HEK293 (cell line): ENCODE measurements around the gene TFG.

Experiments
- CTCF ChIA-PET: fragments of 350-600 bp; formaldehyde crosslinking; extraction: SDS; loops from one replicate; lab custom pipeline; 2021; ENCODE audit warnings: antibody characterized with exemption; lab: Yijun Ruan, JAX
- POLR2A ChIA-PET: fragments of 300-600 bp; formaldehyde crosslinking; extraction: SDS; loops from one replicate; lab custom pipeline; 2020; ENCODE audit warnings: antibody characterized with exemption, inconsistent platforms; lab: Yijun Ruan, JAX
- H3K27ac ChIP-seq: fragments of 200-500 bp; sonication (Bioruptor generic); 2 replicates; pipeline ENCODE4 v1.5.1; 2014; ENCODE audit warnings: low read depth, low read length, control low read depth, inconsistent platforms; ENCODE audit errors: extremely low read depth
- H3K36me3 ChIP-seq, 2 experiments: fragments of 200-500 bp in 1 of 2; sonication (Bioruptor generic) in 1 of 2; 1 replicate in 1 of 2; 2 replicates in 1 of 2; pipeline ENCODE4 v1.5.1; 2014 to 2017; ENCODE audit warnings: inconsistent platforms in 2 of 2, low read length in 2 of 2; ENCODE audit not compliant: control insufficient read depth in 2 of 2, insufficient read depth in 1 of 2
- H3K4me1 ChIP-seq: fragments of 200-500 bp; sonication (Bioruptor generic); 2 replicates; pipeline ENCODE4 v1.5.1; 2014; ENCODE audit warnings: mild to moderate bottlenecking, low read length, inconsistent platforms; ENCODE audit not compliant: control insufficient read depth, insufficient read depth
- H3K4me3 ChIP-seq: 2 replicates; pipeline ENCODE4 v1.5.1; 2011; ENCODE audit warnings: low read depth, mild to moderate bottlenecking, control low read depth, low read length, moderate library complexity
- H3K9me3 ChIP-seq: fragments of 200-500 bp; sonication (Bioruptor generic); 2 replicates; pipeline ENCODE4 v1.5.1; 2014; ENCODE audit warnings: low read depth, low read length, inconsistent platforms; ENCODE audit not compliant: control insufficient read depth, insufficient read depth
- FEZF1 ChIP-seq: fragments of 450-650 bp; formaldehyde crosslinking; IDR thresholded peaks from 2 replicates; pipeline ENCODE4 v1.5.1; 2016; ENCODE audit warnings: missing biosample characterization, missing genetic modification characterization
- HOXD13 ChIP-seq: sonication (generic); formaldehyde crosslinking; IDR thresholded peaks from 2 replicates; pipeline ENCODE4 v1.8.0; 2022; ENCODE audit warnings: missing genetic modification reagents, borderline replicate concordance
- WT1 ChIP-seq: fragments of 450-650 bp; formaldehyde crosslinking; IDR thresholded peaks from 2 replicates; pipeline ENCODE4 v1.5.1; 2016; ENCODE audit warnings: missing biosample characterization, missing genetic modification characterization
- ZBTB7A ChIP-seq: fragments of 450-650 bp; formaldehyde crosslinking; IDR thresholded peaks from 2 replicates; pipeline ENCODE4 v1.5.1; 2016; ENCODE audit warnings: low read depth, missing biosample characterization, missing genetic modification characterization
- ZBTB8A ChIP-seq: fragments of 450-650 bp; formaldehyde crosslinking; IDR thresholded peaks from 2 replicates; pipeline ENCODE4 v1.5.1; 2016; ENCODE audit warnings: missing biosample characterization, missing genetic modification characterization
- ZEB2 ChIP-seq: fragments of 450-650 bp; formaldehyde crosslinking; IDR thresholded peaks from 2 replicates; pipeline ENCODE4 v1.5.1; 2016; ENCODE audit warnings: missing biosample characterization, missing genetic modification characterization
- ZFP41 ChIP-seq: fragments of 450-650 bp; formaldehyde crosslinking; IDR thresholded peaks from 2 replicates; pipeline ENCODE4 v1.5.1; 2016; ENCODE audit warnings: missing biosample characterization, missing genetic modification characterization, borderline replicate concordance
- ZNF155 ChIP-seq: fragments of 450-650 bp; formaldehyde crosslinking; IDR thresholded peaks from 2 replicates; pipeline ENCODE4 v1.5.1; 2016; ENCODE audit warnings: missing biosample characterization, missing genetic modification characterization
- ZNF394 ChIP-seq: fragments of 450-650 bp; formaldehyde crosslinking; IDR thresholded peaks from 2 replicates; pipeline ENCODE4 v1.5.1; 2016; ENCODE audit warnings: missing biosample characterization, missing genetic modification characterization, mild to moderate bottlenecking, moderate library complexity, borderline replicate concordance
- ZNF423 ChIP-seq: fragments of 450-650 bp; formaldehyde crosslinking; IDR thresholded peaks from 2 replicates; pipeline ENCODE4 v1.5.1; 2016; ENCODE audit warnings: missing biosample characterization, missing genetic modification characterization
- ZNF473 ChIP-seq: fragments of 450-650 bp; formaldehyde crosslinking; IDR thresholded peaks from 2 replicates; pipeline ENCODE4 v1.5.1; 2017; ENCODE audit warnings: missing biosample characterization, missing genetic modification characterization
- ZNF555 ChIP-seq: fragments of 450-650 bp; formaldehyde crosslinking; conservative IDR thresholded peaks from 2 replicates; pipeline ENCODE4 v1.5.1; 2017; ENCODE audit warnings: missing biosample characterization, mild to moderate bottlenecking, missing genetic modification characterization, inconsistent platforms
- ZNF837 ChIP-seq: fragments of 450-650 bp; formaldehyde crosslinking; IDR thresholded peaks from 2 replicates; pipeline ENCODE4 v1.5.1; 2016; ENCODE audit warnings: missing biosample characterization, missing genetic modification characterization
- TF ChIP-seq, protein P1 (sequence below): fragments of 450-650 bp; formaldehyde crosslinking; IDR thresholded peaks from 2 replicates; pipeline ENCODE4 v1.5.1; 2016; ENCODE audit warnings: missing biosample characterization, missing genetic modification characterization
- TF ChIP-seq, protein P2 (sequence below): fragments of 450-650 bp; formaldehyde crosslinking; IDR thresholded peaks from 2 replicates; pipeline ENCODE4 v1.5.1; 2016; ENCODE audit warnings: missing biosample characterization, missing genetic modification characterization, low read depth
- TF ChIP-seq, protein P3 (sequence below): fragments of 450-650 bp; formaldehyde crosslinking; IDR thresholded peaks from 2 replicates; pipeline ENCODE4 v1.5.0; 2017; ENCODE audit warnings: missing biosample characterization, missing genetic modification characterization, borderline replicate concordance
- TF ChIP-seq, protein P4 (sequence below): fragments of 450-650 bp; formaldehyde crosslinking; IDR thresholded peaks from 2 replicates; pipeline ENCODE4 v1.5.1; 2017; ENCODE audit warnings: missing biosample characterization, missing genetic modification characterization
- TF ChIP-seq, protein P5 (sequence below): fragments of 450-650 bp; formaldehyde crosslinking; IDR thresholded peaks from 2 replicates; pipeline ENCODE4 v1.5.1; 2016; ENCODE audit warnings: missing biosample characterization, missing genetic modification characterization
- TF ChIP-seq, protein P6 (sequence below): IDR thresholded peaks from 2 replicates; pipeline ENCODE4 v1.6.1; 2011; ENCODE audit warnings: mild to moderate bottlenecking, low read depth, low read length, borderline replicate concordance

Gene TFG

DNA sequence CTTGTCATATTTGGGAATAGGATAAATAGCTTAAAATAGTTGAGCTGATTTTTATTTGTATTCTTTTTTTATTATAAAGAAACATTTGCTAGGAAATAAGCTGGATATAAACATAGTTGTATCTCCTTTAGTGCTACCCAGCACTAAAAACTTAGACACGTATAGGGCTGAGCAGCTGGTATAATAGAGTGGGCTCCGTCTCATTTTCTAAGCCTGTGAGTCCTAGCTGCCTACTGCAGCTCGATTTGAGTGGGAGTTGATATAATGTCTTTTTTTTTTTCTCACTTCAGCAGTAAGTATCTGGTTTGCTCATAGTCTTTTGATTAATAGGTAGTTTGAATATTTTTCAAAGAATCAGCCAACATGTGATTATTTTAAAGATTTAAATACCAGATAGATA is 34.2 kb downstream of the TFG start (continued):
- no peak for TF ChIP-seq ZBTB8A (tag by site-specific recombination)
- TF ChIP-seq, protein P1, sequence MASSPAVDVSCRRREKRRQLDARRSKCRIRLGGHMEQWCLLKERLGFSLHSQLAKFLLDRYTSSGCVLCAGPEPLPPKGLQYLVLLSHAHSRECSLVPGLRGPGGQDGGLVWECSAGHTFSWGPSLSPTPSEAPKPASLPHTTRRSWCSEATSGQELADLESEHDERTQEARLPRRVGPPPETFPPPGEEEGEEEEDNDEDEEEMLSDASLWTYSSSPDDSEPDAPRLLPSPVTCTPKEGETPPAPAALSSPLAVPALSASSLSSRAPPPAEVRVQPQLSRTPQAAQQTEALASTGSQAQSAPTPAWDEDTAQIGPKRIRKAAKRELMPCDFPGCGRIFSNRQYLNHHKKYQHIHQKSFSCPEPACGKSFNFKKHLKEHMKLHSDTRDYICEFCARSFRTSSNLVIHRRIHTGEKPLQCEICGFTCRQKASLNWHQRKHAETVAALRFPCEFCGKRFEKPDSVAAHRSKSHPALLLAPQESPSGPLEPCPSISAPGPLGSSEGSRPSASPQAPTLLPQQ (tag by site-specific recombination), result no peak
- TF ChIP-seq, protein P2, sequence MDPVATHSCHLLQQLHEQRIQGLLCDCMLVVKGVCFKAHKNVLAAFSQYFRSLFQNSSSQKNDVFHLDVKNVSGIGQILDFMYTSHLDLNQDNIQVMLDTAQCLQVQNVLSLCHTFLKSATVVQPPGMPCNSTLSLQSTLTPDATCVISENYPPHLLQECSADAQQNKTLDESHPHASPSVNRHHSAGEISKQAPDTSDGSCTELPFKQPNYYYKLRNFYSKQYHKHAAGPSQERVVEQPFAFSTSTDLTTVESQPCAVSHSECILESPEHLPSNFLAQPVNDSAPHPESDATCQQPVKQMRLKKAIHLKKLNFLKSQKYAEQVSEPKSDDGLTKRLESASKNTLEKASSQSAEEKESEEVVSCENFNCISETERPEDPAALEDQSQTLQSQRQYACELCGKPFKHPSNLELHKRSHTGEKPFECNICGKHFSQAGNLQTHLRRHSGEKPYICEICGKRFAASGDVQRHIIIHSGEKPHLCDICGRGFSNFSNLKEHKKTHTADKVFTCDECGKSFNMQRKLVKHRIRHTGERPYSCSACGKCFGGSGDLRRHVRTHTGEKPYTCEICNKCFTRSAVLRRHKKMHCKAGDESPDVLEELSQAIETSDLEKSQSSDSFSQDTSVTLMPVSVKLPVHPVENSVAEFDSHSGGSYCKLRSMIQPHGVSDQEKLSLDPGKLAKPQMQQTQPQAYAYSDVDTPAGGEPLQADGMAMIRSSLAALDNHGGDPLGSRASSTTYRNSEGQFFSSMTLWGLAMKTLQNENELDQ (tag by site-specific recombination), result no peak

DNA sequence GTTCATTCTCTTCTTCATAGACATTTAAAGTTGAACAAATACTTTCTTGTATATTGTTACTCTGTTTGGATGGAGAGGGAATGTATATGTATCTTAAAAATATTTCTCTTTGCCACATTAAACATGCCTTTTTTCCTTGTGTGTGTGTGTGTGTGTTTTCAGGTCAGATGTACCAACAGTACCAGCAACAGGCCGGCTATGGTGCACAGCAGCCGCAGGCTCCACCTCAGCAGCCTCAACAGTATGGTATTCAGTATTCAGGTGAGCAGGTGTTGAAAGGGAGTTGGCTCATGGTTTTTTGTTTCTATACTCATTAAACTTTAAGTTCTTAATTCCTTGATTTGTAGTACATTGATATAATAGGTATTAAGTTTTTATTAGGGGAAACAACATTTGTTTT is 35.4 kb downstream of the TFG start:
- Histone ChIP-seq H3K9me3 (no peaks in the 10 kb centered on the region), H3K27ac (no peak overlapping the region), H3K4me3 (no peak overlapping the region), H3K4me1 (no peaks in the 10 kb centered on the region), H3K36me3 (peaks cover 16 to 85% of the 10 kb centered on the region in 2 experiments)
- ChIA-PET CTCF (interaction anchor here (0.7 kb wide), 1 partner anchor 18 kb away, joined by 3 read pairs; no protein-coding TSS in a partner anchor), POLR2A (no interaction called here)
- TF ChIP-seq ZNF423 (tag by site-specific recombination) (no peak), ZBTB7A (tag by site-specific recombination) (no peak), HOXD13 (CRISPR knock-in tag) (no peak), ZNF555 (no peak)
- TF ChIP-seq, protein P3, sequence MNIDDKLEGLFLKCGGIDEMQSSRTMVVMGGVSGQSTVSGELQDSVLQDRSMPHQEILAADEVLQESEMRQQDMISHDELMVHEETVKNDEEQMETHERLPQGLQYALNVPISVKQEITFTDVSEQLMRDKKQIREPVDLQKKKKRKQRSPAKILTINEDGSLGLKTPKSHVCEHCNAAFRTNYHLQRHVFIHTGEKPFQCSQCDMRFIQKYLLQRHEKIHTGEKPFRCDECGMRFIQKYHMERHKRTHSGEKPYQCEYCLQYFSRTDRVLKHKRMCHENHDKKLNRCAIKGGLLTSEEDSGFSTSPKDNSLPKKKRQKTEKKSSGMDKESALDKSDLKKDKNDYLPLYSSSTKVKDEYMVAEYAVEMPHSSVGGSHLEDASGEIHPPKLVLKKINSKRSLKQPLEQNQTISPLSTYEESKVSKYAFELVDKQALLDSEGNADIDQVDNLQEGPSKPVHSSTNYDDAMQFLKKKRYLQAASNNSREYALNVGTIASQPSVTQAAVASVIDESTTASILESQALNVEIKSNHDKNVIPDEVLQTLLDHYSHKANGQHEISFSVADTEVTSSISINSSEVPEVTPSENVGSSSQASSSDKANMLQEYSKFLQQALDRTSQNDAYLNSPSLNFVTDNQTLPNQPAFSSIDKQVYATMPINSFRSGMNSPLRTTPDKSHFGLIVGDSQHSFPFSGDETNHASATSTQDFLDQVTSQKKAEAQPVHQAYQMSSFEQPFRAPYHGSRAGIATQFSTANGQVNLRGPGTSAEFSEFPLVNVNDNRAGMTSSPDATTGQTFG, result no peak
- TF ChIP-seq, protein P4, sequence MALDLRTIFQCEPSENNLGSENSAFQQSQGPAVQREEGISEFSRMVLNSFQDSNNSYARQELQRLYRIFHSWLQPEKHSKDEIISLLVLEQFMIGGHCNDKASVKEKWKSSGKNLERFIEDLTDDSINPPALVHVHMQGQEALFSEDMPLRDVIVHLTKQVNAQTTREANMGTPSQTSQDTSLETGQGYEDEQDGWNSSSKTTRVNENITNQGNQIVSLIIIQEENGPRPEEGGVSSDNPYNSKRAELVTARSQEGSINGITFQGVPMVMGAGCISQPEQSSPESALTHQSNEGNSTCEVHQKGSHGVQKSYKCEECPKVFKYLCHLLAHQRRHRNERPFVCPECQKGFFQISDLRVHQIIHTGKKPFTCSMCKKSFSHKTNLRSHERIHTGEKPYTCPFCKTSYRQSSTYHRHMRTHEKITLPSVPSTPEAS, result no peak

DNA sequence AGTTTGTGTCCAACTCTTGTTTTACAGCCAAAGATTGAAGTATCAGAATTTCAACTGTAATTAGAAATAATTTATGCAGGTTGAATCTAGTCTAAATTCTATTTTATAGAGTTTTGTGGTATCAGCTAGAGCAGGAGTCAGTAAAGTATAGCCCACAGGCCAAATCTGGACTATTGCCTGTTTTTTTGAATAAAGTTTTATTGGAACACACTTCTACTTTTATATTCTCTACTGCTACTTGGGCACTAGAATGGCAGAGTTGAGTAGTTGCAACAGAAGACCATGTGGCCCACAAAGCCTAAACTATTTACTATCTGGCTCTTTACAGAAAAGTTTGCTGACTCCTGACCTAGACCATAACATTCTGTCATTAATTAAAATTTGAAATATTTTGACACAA is 36.3 kb downstream of the TFG start:
- Histone ChIP-seq H3K9me3 (no peaks in the 10 kb centered on the region), H3K36me3 (peaks cover 14 to 81% of the 10 kb centered on the region in 2 experiments), H3K4me1 (no peaks in the 10 kb centered on the region), H3K27ac (no peak overlapping the region), H3K4me3 (no peak overlapping the region)
- ChIA-PET CTCF (no interaction called here), POLR2A (no interaction called here)
- TF ChIP-seq WT1 (tag by site-specific recombination) (no peak), ZNF155 (tag by site-specific recombination) (no peak), ZEB2 (tag by site-specific recombination) (no peak), FEZF1 (no peak), ZNF473 (no peak), ZNF394 (tag by site-specific recombination) (no peak), ZFP41 (no peak), ZNF837 (tag by site-specific recombination) (no peak)
- TF ChIP-seq, protein P5, sequence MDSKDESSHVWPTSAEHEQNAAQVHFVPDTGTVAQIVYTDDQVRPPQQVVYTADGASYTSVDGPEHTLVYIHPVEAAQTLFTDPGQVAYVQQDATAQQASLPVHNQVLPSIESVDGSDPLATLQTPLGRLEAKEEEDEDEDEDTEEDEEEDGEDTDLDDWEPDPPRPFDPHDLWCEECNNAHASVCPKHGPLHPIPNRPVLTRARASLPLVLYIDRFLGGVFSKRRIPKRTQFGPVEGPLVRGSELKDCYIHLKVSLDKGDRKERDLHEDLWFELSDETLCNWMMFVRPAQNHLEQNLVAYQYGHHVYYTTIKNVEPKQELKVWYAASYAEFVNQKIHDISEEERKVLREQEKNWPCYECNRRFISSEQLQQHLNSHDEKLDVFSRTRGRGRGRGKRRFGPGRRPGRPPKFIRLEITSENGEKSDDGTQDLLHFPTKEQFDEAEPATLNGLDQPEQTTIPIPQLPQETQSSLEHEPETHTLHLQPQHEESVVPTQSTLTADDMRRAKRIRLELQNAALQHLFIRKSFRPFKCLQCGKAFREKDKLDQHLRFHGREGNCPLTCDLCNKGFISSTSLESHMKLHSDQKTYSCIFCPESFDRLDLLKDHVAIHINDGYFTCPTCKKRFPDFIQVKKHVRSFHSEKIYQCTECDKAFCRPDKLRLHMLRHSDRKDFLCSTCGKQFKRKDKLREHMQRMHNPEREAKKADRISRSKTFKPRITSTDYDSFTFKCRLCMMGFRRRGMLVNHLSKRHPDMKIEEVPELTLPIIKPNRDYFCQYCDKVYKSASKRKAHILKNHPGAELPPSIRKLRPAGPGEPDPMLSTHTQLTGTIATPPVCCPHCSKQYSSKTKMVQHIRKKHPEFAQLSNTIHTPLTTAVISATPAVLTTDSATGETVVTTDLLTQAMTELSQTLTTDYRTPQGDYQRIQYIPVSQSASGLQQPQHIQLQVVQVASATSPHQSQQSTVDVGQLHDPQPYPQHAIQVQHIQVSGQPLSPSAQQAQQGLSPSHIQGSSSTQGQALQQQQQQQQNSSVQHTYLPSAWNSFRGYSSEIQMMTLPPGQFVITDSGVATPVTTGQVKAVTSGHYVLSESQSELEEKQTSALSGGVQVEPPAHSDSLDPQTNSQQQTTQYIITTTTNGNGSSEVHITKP (tag by site-specific recombination), result no peak
- TF ChIP-seq, protein P6, sequence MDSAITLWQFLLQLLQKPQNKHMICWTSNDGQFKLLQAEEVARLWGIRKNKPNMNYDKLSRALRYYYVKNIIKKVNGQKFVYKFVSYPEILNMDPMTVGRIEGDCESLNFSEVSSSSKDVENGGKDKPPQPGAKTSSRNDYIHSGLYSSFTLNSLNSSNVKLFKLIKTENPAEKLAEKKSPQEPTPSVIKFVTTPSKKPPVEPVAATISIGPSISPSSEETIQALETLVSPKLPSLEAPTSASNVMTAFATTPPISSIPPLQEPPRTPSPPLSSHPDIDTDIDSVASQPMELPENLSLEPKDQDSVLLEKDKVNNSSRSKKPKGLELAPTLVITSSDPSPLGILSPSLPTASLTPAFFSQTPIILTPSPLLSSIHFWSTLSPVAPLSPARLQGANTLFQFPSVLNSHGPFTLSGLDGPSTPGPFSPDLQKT, result no peak
